Fibroblast of lung (primary cell): ENCODE results near the gene PAPPA.

Experiments used
- EZH2 ChIP-seq: IDR thresholded peaks from 2 replicates; pipeline ENCODE4 v1.5.1; 2012; ENCODE audit warnings: low read length, control low read depth, mild to moderate bottlenecking; ENCODE audit errors: missing control alignments
- TF ChIP-seq, protein P1 (sequence below), 2 donors: IDR thresholded peaks in 1 of 2; conservative IDR thresholded peaks in 1 of 2; 1 replicate in 1 of 2; 2 replicates in 1 of 2; pipeline ENCODE4 v1.5.1; 2011 to 2012; ENCODE audit warnings: low read length in 2 of 2, control low read depth in 1 of 2, inconsistent platforms in 1 of 2, low read depth in 1 of 2, mild to moderate bottlenecking in 1 of 2

DNA sequence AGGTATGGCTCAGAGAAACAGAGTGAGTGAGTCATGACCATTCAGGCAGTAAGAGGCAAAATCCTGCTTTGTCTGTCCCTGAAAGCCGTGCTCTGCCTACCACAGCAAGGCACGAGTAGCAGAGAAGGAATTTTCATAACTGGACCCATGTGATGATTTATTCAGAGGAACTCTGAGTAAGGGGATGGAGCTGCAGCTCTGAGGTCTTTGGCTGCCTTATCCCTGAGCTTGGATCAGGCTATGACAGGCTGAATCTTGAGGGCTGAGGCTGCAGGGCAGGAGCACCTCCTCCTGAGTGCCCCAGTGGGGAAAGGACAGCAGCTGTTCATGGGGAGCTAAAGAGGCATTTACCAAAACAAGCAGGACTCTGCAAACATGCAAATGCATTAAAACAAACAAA, 183.4 kb downstream of the PAPPA start:
- TF ChIP-seq, protein P1, sequence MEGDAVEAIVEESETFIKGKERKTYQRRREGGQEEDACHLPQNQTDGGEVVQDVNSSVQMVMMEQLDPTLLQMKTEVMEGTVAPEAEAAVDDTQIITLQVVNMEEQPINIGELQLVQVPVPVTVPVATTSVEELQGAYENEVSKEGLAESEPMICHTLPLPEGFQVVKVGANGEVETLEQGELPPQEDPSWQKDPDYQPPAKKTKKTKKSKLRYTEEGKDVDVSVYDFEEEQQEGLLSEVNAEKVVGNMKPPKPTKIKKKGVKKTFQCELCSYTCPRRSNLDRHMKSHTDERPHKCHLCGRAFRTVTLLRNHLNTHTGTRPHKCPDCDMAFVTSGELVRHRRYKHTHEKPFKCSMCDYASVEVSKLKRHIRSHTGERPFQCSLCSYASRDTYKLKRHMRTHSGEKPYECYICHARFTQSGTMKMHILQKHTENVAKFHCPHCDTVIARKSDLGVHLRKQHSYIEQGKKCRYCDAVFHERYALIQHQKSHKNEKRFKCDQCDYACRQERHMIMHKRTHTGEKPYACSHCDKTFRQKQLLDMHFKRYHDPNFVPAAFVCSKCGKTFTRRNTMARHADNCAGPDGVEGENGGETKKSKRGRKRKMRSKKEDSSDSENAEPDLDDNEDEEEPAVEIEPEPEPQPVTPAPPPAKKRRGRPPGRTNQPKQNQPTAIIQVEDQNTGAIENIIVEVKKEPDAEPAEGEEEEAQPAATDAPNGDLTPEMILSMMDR (conservative IDR thresholded peaks at IDR 0.05 in 1 of 2, IDR thresholded peaks at IDR 0.05 in 1 of 2; ENCODE audit: low read depth in 1 of 2, low read length in 2 of 2), result no peak
- TF ChIP-seq EZH2, result no peak
